NCI-H2029 treated with DMSO at 0.1 percent for 48 hours (cell line): ENCODE results near the gene COL6A3.

Experiments
- DNase-seq: peaks from one replicate; lab custom pipeline; 2025; lab: John Stamatoyannopoulos, UW

The COL6A3 gene

DNA sequence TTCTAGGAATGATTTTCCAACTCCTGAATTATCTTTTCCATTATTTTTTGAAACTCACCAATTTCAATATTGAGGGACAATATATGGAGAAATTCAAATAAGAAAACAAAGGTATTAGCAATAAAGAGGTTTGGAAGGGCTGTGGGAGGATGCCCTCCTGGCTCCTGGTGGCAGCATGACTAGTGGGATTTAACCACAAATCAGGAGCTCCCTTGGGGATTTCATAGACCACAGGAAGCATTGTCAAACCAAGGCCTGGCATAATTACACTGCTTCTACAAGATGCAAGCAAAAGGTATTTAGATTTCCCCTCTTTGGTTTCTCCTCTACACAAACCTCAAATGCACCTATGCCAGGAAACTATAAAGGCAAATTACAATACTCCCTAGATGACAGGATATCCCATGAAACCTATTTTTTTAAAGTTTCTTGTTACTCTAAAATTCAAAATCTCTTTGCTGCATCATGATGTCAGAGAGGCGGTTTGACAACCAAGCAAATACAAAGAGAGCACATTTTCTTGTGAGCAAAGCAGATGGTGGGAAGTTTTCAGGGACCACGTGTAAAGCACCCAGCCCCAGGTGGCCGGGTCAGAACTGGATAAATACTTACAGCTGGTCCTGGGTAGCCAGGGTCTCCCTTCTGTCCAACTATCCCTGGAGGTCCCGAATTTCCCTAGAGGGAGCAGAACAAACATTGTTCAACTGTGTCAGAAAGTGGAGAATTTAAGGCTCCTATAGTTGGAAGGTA lies 67.9 kb downstream of the COL6A3 start:
- DNase-seq: no peak

- no peak for DNase-seq
Measured at GRCh38 chr2:237345411-237345810, 68.6 kb downstream of the COL6A3 start.

- no peak for DNase-seq
Measured at GRCh38 chr2:237344942-237345341, 69.0 kb downstream of the COL6A3 start.

DNA sequence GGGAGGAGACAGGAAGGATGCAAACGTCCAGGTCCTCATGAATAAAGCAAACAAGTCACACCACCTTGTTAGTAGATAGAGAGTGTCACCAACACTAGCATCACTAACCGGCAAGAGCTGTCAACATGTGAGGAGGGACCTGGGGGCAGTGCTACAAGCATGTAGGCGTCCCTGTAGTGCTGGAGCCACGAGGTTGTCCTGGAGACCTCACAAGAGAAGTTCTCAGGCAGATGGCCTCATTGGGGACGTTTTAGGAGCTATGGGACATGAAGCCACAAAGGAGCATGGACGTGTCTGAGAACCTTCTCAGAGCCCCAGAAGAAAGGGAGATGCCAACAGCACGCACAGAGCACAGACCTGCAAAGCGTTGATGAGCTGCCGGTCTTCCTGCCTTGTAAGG lies 70.0 kb downstream of the COL6A3 start:
- no peak for DNase-seq

GRCh38 chr2:237341872-237342271 lies 72.1 kb downstream of the COL6A3 start:
- no peak for DNase-seq

DNA sequence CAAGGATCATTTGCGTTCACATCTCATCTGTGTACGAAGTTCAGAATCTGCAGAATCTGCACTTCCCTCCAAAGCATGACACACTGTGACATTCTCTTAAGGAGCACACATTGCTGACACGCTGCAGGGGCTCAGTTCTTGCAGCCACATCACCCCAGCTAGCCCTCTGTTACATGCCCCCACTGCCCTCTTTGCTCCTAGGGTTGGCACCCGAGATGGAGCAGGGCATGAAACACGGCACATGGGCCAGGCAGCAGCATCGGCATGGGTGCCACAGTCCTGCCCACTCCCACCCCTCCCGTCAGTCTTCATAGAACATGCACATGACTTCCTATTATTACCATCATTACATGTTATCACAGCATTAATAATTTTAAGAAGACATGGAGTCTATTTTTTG lies 76.4 kb downstream of the COL6A3 start:
- no peak for DNase-seq

- no peak for DNase-seq
Measured at GRCh38 chr2:237336131-237336530, 77.8 kb downstream of the COL6A3 start.

- no peak for DNase-seq
Measured at GRCh38 chr2:237333748-237334147, 80.2 kb downstream of the COL6A3 start.

- DNase-seq: no peak
Measured at GRCh38 chr2:237330541-237330940, 83.4 kb downstream of the COL6A3 start.

DNA sequence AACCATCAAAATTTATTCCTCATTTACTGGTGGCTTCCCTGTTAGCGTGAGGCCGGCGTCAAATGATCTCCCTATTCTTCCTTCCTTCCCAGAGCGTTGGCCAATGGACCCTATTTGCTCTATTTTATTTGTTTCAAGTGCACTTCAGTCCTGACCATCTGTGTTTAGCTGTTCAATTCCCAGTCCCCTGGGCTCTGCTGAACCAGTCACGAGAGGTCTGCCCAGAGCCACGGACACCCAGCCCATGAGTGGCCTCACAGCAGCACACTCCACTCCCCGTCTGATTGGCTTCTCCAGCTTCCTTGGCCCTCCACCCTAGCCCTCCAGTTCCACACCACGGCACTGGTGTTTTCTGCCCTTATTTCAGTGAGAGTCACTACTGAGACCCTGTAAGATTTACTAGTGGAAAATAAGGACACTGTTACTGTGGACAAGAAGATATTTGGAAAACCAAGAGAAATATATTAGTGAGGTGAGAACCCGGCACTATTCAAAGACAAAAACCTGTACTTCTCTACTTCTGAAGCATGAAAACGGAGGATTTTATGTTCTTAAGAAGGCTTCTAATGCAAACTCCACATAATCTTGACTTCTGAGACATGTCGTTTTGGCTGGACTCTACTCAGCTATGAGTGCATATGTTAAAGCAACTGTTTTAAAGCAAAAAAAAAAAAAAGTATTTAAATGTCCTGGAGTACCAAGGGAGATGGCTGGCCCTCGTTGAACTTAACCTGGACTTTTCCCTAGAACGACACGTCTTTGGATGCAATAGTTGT lies 86.6 kb downstream of the COL6A3 start:
- no peak for DNase-seq

GRCh38 chr2:237326266-237327171 lies 87.4 kb downstream of the COL6A3 start:
- no peak for DNase-seq

DNA sequence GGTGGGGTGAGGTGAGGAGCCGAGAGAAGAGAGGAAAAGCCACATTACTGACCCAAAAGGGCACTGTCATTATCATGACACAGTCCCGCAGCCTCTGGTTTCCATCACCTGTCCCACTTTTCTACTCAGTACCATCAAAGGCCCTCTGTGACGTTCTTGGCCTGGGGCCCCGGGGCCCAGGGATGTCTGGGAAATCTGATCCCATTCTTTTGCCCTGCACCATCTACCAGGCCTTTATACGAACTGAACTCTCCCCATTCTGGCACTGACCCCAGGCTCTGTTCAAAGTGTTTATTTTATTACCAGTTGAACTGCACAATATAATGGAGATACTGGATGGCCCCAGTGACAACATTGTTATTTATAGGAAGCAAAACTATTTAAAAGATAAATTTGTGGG lies 89.1 kb downstream of the COL6A3 start:
- DNase-seq: peak; percentile 77

DNA sequence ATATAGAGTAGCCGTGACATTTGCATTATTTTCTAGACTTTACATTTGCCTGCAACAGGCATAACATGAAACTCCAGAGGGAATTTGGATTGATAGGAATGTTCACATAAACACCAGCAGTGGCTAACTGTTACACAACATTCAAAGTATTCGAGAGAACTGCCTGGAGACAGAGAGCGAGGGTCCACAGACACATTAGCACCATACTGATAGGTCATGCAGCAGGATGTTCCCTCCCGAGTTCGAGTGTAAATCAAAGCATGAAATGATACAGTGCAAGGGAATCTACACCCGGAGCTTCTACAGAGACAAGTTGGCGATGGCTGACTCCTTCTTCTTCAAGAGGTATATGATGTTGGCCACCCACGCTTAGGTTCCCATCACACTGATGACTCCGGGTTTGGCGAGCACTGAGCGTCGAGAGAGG lies 89.5 kb downstream of the COL6A3 start:
- DNase-seq: no peak

- DNase-seq: no peak
Measured at GRCh38 chr2:237323656-237324055, 90.3 kb downstream of the COL6A3 start.

DNA sequence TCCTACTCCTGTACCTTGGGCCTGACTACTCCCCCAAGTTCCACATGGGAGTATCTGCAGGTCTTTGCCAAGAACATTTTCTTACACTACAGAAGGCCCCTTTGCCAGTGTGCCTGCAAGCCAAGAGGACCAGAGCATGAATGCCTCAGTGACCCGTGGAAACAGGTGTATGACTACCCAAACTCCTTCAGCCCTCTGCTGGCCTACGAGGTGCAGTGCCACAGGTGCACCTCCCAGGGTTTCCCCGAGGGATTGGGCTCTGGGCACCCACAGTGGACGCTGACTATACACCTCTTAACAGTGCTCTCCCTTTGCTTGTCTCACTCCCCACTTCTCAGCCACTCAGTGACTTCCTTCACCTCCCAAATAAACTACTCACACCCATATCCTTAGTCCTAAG lies 91.4 kb downstream of the COL6A3 start:
- DNase-seq: no peak

DNA sequence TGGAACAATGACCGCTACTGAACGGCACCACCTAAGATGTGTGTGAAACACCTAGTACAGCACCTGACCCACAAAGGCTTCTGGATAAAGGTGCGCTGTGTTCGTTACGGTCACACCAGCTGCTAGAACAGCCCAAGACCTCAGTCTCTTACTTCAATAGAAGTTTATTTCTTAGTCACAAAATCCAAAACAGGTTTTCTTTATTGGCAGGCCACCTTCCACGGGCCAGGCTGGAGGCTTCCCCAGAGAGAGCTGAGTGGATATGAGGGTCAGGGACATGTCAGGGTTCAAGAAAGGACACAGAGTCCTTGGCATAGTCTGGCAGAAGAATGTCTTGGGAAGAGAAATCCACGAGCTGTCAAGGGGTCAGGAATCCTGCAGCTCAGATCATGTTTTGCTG lies 92.2 kb downstream of the COL6A3 start:
- no peak for DNase-seq

DNA sequence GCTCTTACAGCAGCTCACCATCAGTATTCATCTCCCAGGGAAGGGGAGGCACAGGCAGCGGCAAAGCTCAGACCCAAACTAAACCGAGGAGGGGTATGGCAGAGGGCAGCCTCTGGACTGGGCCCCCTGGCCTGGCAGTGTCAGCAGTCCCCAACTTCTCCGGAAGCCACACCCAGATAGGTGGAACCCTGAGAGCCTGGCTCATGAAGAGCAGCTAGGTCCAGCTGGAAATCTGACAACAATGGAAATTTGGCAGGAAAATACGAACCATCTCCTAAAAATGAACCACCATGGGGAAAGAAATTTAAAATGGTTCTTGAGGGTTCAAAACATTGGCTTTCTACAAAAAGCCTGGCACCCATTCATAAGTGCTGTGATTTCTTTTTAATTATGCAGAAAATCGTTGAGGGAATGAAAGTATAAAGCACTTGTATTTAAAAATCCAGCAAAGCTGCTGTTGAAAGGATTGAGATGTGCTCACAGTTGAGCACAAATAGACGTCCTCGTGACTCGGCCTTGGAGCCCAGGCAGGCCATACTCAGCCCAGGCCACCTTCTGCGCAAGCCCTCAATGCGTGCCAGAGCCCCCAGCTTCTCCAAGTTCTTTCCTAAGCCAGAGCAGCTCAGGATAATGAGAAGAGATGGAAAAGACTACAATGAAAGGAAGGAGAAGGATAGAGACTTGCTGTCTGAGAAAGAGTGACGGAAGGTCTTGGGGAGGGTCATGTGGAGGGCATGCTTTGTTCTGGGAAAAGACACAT lies 93.0 kb downstream of the COL6A3 start:
- no peak for DNase-seq

DNA sequence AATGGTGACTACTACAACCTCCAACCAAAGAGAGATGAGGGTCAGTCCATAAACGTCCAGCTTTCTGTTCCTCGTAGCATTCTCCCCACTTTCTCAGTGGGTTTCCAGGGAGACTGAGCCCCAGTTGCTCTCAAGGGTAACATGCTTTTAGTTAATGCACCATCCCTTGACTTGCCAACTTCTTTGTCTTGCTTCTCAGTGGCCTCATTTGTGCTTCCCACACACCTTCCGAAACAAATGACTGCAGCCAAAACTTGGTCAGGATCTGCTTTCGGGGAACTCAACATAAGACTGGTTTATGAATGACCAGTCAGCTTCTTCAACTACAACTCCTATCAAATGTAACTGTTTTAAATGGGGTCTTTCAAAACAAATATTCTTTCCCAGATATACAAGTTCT lies 94.1 kb downstream of the COL6A3 start:
- no peak for DNase-seq

GRCh38 chr2:237319086-237319820 lies 94.7 kb downstream of the COL6A3 start:
- no peak for DNase-seq

GRCh38 chr2:237316339-237316738 lies 97.6 kb downstream of the COL6A3 start:
- DNase-seq: no peak

- no peak for DNase-seq
Measured at GRCh38 chr2:237315829-237316225, 98.1 kb downstream of the COL6A3 start.
